Tibial nerve (tissue), 4 donors: Measurements from ENCODE around the gene SERINC5. TPM values are rescaled to one million over a fixed set of nuclear protein-coding genes. Genes with fewer than 3 reads are reported as not detected.
A peak's percentile ranks its signal among the peaks of the same experiment; 100 is the strongest.

ENCODE experiments used
- DNase-seq, 2 donors: peaks; one replicate each; pipeline ENCODE4 v3.0.0-alpha.2; 2019; ENCODE audit warnings: low spot score in 2 of 2
- H3K27ac ChIP-seq, 4 donors: fragments of 200-600 bp; sonication (generic) in 3 of 4; one replicate each; pipeline ENCODE4 v1.5.1; 2017 to 2019; ENCODE audit warnings: mild to moderate bottlenecking in 1 of 4
- H3K27me3 ChIP-seq, 2 donors: fragments of 200-600 bp; sonication (generic) in 1 of 2; one replicate each; pipeline versions ENCODE4 v1.5.1 to v1.6.0; 2017 to 2019
- H3K36me3 ChIP-seq, 3 donors: fragments of 200-600 bp; sonication (generic); one replicate each; pipeline ENCODE4 v1.5.1; 2018 to 2019
- H3K4me1 ChIP-seq, 4 donors: fragments of 200-600 bp; sonication (generic) in 3 of 4; one replicate each; pipeline ENCODE4 v1.5.1; 2017 to 2019
- H3K4me3 ChIP-seq, 4 donors: fragments of 200-600 bp; sonication (generic) in 3 of 4; one replicate each; pipeline ENCODE4 v1.5.1; 2017 to 2019; ENCODE audit warnings: mild to moderate bottlenecking in 1 of 4, moderate library complexity in 1 of 4
- H3K9me3 ChIP-seq, 4 donors: fragments of 200-600 bp; sonication (generic) in 3 of 4; one replicate each; pipeline ENCODE4 v1.5.1; 2017 to 2019
- CTCF ChIP-seq, 5 experiments: fragments of 200-600 bp in 3 of 5; fragments of 450-650 bp in 2 of 5; sonication (generic) in 3 of 5; IDR thresholded peaks; one replicate each; pipeline ENCODE4 v1.5.1; 2016 to 2019; ENCODE audit warnings: antibody characterized with exemption in 5 of 5, mild to moderate bottlenecking in 3 of 5, moderate library complexity in 2 of 5
- EP300 ChIP-seq, 2 donors: sonication (generic); formaldehyde crosslinking; IDR thresholded peaks; one replicate each; pipeline ENCODE4 v1.6.1; 2017; ENCODE audit warnings: antibody characterized with exemption in 2 of 2, mild to moderate bottlenecking in 1 of 2
- POLR2A ChIP-seq, 2 donors: fragments of 450-650 bp; IDR thresholded peaks; one replicate each; pipeline ENCODE4 v1.6.1; 2017; ENCODE audit warnings: antibody characterized with exemption in 2 of 2, mild to moderate bottlenecking in 2 of 2, moderate library complexity in 2 of 2
- WGBS, 2 donors: methylation state at CpG; one replicate each; pipeline ENCODE4 v1.1.5; 2018; 5-methylcytosine and 5-hydroxymethylcytosine counted together
- total RNA-seq, 4 donors: library from RNA; depleted of rRNA; stranded (reverse); fragments of >200 nt; gene quantifications; one replicate each; pipeline ENCODE4 v1.1.0, GENCODE V29; 2016

Gene SERINC5
- total RNA-seq, 4 donors from 2014 or later: 29.1 to 35.8 (median 32.3) TPM

- Histone ChIP-seq H3K36me3 (peaks cover 0 to 29% (median 0%) of the 10 kb centered on the region in 3 donors), H3K4me3 (no peak overlapping the region), H3K9me3 (no peaks in the 10 kb centered on the region), H3K27ac (peak overlapping the region in 3 of 4 donors; percentile 56 to 81 (median 78)), H3K27me3 (no peaks in the 10 kb centered on the region), H3K4me1 (peaks cover 0 to 23% (median 3%) of the 10 kb centered on the region in 4 donors)
- TF ChIP-seq POLR2A (IDR thresholded peaks at IDR 0.05): no peak
- TF ChIP-seq CTCF (IDR thresholded peaks at IDR 0.05): no peak
- TF ChIP-seq EP300 (IDR thresholded peaks at IDR 0.05): no peak
- WGBS, 2 donors: 37 to 44% methylated on average over 4 of the region's 4 CpGs
- no peak for DNase-seq
These were observed 187.1 kb downstream of the SERINC5 start for GRCh38 chr5:80068775-80069174.

GRCh38 chr5:80068246-80068636, 187.6 kb downstream of the SERINC5 start:
- H3K9me3 ChIP-seq: no peaks in the 10 kb centered on the region
- no peak overlapping the region for H3K4me3 ChIP-seq
- no peak for DNase-seq
- WGBS, 2 donors: 95 to 96% methylated on average over 5 of the region's 5 CpGs
- peaks cover 0 to 23% (median 3%) of the 10 kb centered on the region in 4 donors for H3K4me1 ChIP-seq
- no peak for TF ChIP-seq EP300 (IDR thresholded peaks at IDR 0.05)
- no peak for TF ChIP-seq POLR2A (IDR thresholded peaks at IDR 0.05)
- TF ChIP-seq CTCF (IDR thresholded peaks at IDR 0.05): no peak
- H3K27me3 ChIP-seq: no peaks in the 10 kb centered on the region
- peak overlapping the region in 2 of 4 donors; percentile 78 to 81 for H3K27ac ChIP-seq
- H3K36me3 ChIP-seq: peaks cover 0 to 27% (median 0%) of the 10 kb centered on the region in 3 donors

- Histone ChIP-seq H3K27me3 (no peaks in the 10 kb centered on the region), H3K27ac (no peak overlapping the region), H3K4me1 (peaks cover 0 to 23% (median 3%) of the 10 kb centered on the region in 4 donors), H3K4me3 (no peak overlapping the region), H3K9me3 (no peaks in the 10 kb centered on the region), H3K36me3 (peaks cover 0 to 23% (median 0%) of the 10 kb centered on the region in 3 donors)
- TF ChIP-seq EP300 (IDR thresholded peaks at IDR 0.05): no peak
- no peak for TF ChIP-seq POLR2A (IDR thresholded peaks at IDR 0.05)
- TF ChIP-seq CTCF (IDR thresholded peaks at IDR 0.05): no peak
- WGBS, 2 donors: 68 to 75% methylated on average over 8 of the region's 8 CpGs
- no peak for DNase-seq
These were observed 188.2 kb downstream of the SERINC5 start for GRCh38 chr5:80067531-80068245.

GRCh38 chr5:80067016-80067415, 188.8 kb downstream of the SERINC5 start:
- H3K4me1 ChIP-seq: peaks cover 0 to 23% (median 3%) of the 10 kb centered on the region in 4 donors
- WGBS, 2 donors: 86 to 88% methylated on average over 2 of the region's 2 CpGs
- no peak overlapping the region for H3K27ac ChIP-seq
- H3K36me3 ChIP-seq: peaks cover 0 to 19% (median 0%) of the 10 kb centered on the region in 3 donors
- no peaks in the 10 kb centered on the region for H3K27me3 ChIP-seq
- H3K9me3 ChIP-seq: no peaks in the 10 kb centered on the region
- no peak overlapping the region for H3K4me3 ChIP-seq
- DNase-seq: no peak
- no peak for TF ChIP-seq EP300 (IDR thresholded peaks at IDR 0.05)
- no peak for TF ChIP-seq POLR2A (IDR thresholded peaks at IDR 0.05)
- no peak for TF ChIP-seq CTCF (IDR thresholded peaks at IDR 0.05)

GRCh38 chr5:80064124-80064523, 191.7 kb downstream of the SERINC5 start:
- Histone ChIP-seq H3K27ac (no peak overlapping the region), H3K4me3 (no peak overlapping the region), H3K36me3 (peaks cover 0 to 25% (median 0%) of the 10 kb centered on the region in 3 donors), H3K27me3 (no peaks in the 10 kb centered on the region), H3K4me1 (peaks cover 0 to 8% (median 0%) of the 10 kb centered on the region in 4 donors), H3K9me3 (no peaks in the 10 kb centered on the region)
- no peak for DNase-seq
- TF ChIP-seq POLR2A (IDR thresholded peaks at IDR 0.05): no peak
- TF ChIP-seq CTCF (IDR thresholded peaks at IDR 0.05): no peak
- TF ChIP-seq EP300 (IDR thresholded peaks at IDR 0.05): no peak
